WTC11 (cell line): Measurements from ENCODE around the gene ITGAL. TPM values are rescaled to one million over a fixed set of nuclear protein-coding genes. Genes with fewer than 3 reads are reported as not detected.

Experiments used
- ATF3 ChIP-seq: sonication (generic); formaldehyde crosslinking; conservative IDR thresholded peaks from 2 replicates; pipeline ENCODE4 v1.8.1; 2022; ENCODE audit warnings: mild to moderate bottlenecking, missing genetic modification reagents
- GTF2I ChIP-seq: fragments of 250-450 bp; sonication (Bioruptor Pico); conservative IDR thresholded peaks from 2 replicates; pipeline ENCODE4 v1.4.0; 2021; ENCODE audit warnings: mild to moderate bottlenecking
- HMGA2 ChIP-seq: fragments of 250-450 bp; sonication (Bioruptor Pico); IDR thresholded peaks from 2 replicates; pipeline ENCODE4 v1.4.0; 2021; ENCODE audit warnings: mild to moderate bottlenecking, moderate library complexity
- MXD4 ChIP-seq: fragments of 250-450 bp; sonication (Bioruptor Pico); IDR thresholded peaks from 2 replicates; pipeline ENCODE4 v1.8.0; 2021; ENCODE audit warnings: mild to moderate bottlenecking, moderate library complexity, borderline replicate concordance
- NR3C1 ChIP-seq: sonication (generic); formaldehyde crosslinking; conservative IDR thresholded peaks from 2 replicates; pipeline ENCODE4 v1.8.1; 2023; ENCODE audit warnings: low read depth, mild to moderate bottlenecking, missing genetic modification reagents
- PRRX2 ChIP-seq: fragments of 250-450 bp; sonication (Bioruptor Pico); IDR thresholded peaks from 2 replicates; pipeline ENCODE4 v1.8.0; 2021; ENCODE audit warnings: mild to moderate bottlenecking
- RORB ChIP-seq: fragments of 250-450 bp; sonication (Bioruptor Pico); IDR thresholded peaks from 2 replicates; pipeline ENCODE4 v1.9.0; 2021; ENCODE audit warnings: mild to moderate bottlenecking
- SP1 ChIP-seq: sonication (generic); formaldehyde crosslinking; conservative IDR thresholded peaks from 2 replicates; pipeline ENCODE4 v1.8.1; 2022; ENCODE audit warnings: missing genetic modification reagents
- ZNF138 ChIP-seq: sonication (generic); formaldehyde crosslinking; conservative IDR thresholded peaks from 2 replicates; pipeline ENCODE4 v1.8.1; 2022; ENCODE audit warnings: mild to moderate bottlenecking, moderate library complexity, missing genetic modification reagents
- ZNF263 ChIP-seq: sonication (generic); formaldehyde crosslinking; IDR thresholded peaks from 2 replicates; pipeline ENCODE4 v1.8.1; 2022; ENCODE audit warnings: low read depth, mild to moderate bottlenecking, moderate library complexity, missing genetic modification reagents
- ZNF423 ChIP-seq: fragments of 250-450 bp; sonication (Bioruptor Pico); IDR thresholded peaks from 2 replicates; pipeline ENCODE4 v2.1.2; 2022; ENCODE audit warnings: mild to moderate bottlenecking, moderate library complexity
- total RNA-seq: library from RNA; stranded (reverse); gene quantifications from 3 replicates; pipeline ENCODE4 v1.2.3, GENCODE V29; 2021
- TF ChIP-seq, protein P1 (sequence below): sonication (generic); formaldehyde crosslinking; IDR thresholded peaks from 2 replicates; pipeline ENCODE4 v1.8.0; 2022; ENCODE audit warnings: missing genetic modification reagents
- TF ChIP-seq, protein P2 (sequence below): fragments of 250-450 bp; sonication (Bioruptor Pico); IDR thresholded peaks from 2 replicates; pipeline ENCODE4 v1.9.0; 2021; ENCODE audit warnings: moderate library complexity, mild to moderate bottlenecking, inconsistent platforms, borderline replicate concordance
- TF ChIP-seq, protein P3 (sequence below): sonication (generic); formaldehyde crosslinking; IDR thresholded peaks from 2 replicates; pipeline ENCODE4 v1.8.1; 2023; ENCODE audit warnings: mild to moderate bottlenecking, missing genetic modification reagents, borderline replicate concordance
- TF ChIP-seq, protein P4 (sequence below): sonication (generic); formaldehyde crosslinking; IDR thresholded peaks from 2 replicates; pipeline ENCODE4 v1.8.1; 2022; ENCODE audit warnings: mild to moderate bottlenecking, missing genetic modification reagents, moderate library complexity, borderline replicate concordance
- TF ChIP-seq, protein P5 (sequence below): sonication (generic); formaldehyde crosslinking; IDR thresholded peaks from 2 replicates; pipeline ENCODE4 v1.8.0; 2022; ENCODE audit warnings: mild to moderate bottlenecking, missing genetic modification reagents
- TF ChIP-seq, protein P6 (sequence below): sonication (generic); formaldehyde crosslinking; IDR thresholded peaks from 2 replicates; pipeline ENCODE4 v1.8.0; 2023; ENCODE audit warnings: mild to moderate bottlenecking, missing genetic modification reagents
- TF ChIP-seq, protein P7 (sequence below): sonication (generic); formaldehyde crosslinking; IDR thresholded peaks from 2 replicates; pipeline ENCODE4 v1.8.1; 2023; ENCODE audit warnings: mild to moderate bottlenecking, missing genetic modification reagents, moderate library complexity
- TF ChIP-seq, protein P8 (sequence below): fragments of 250-450 bp; sonication (Bioruptor Pico); IDR thresholded peaks from 2 replicates; pipeline ENCODE4 v1.9.0; 2021; ENCODE audit warnings: mild to moderate bottlenecking

ITGAL gene
- total RNA-seq, 1 experiment from 2014 or later = 1.0 TPM

DNA sequence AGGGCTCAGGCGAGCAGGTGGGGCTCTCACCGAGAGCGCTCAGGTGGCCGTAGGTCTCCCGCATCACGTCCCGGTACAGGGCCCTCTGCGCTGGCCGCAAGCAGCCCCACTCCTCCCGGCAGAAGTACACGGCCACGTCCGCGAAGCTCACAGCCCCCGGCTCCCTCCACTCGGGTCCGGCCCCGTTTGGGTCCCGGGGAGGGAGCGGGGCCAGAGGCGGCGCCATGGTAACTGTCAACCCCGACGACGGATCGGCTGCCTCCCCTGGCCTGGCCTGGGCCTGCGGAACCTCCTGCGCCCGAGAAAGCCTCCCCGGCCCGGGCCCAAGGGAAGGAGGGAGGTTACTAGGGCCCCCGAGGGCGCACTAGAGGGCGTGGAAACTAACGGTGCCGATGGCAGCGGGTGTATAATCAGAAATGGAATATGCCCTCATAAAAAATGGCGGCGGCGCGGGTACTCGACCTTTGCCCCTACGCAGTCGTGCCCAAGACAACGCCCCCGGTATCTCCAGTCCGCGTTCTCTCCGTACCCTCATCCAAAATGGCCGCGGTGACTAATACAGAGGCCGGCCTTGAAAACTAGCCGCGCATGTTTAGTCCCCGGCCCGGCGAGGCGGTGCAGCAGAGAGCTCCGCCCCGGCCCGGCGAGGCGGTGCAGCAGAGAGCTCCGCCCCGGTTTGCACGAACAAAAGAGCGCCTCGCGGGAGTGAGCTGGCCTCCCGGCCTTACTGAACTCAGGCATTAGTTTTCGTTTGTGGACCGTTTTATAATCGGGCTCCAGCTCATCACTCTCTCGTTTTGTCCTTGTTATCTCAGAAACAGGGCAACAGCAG, 85.6 kb downstream of the ITGAL start, which contains the start of gene ZNF764 (continued):
- TF ChIP-seq HMGA2 (CRISPR knock-in tag) (no peak), RORB (CRISPR knock-in tag) (no peak), NR3C1 (0 out of 2 replicates have a peak, but pooled peaks have one; percentile 15), ZNF263 (CRISPR knock-in tag) (no peak), MXD4 (no peak), ZNF138 (CRISPR knock-in tag) (no peak), PRRX2 (CRISPR knock-in tag) (no peak), ZNF423 (CRISPR knock-in tag) (no peak), SP1 (CRISPR knock-in tag) (peak; percentile 80), GTF2I (CRISPR knock-in tag) (no peak), ATF3 (CRISPR knock-in tag) (no peak)
- TF ChIP-seq, protein P1, sequence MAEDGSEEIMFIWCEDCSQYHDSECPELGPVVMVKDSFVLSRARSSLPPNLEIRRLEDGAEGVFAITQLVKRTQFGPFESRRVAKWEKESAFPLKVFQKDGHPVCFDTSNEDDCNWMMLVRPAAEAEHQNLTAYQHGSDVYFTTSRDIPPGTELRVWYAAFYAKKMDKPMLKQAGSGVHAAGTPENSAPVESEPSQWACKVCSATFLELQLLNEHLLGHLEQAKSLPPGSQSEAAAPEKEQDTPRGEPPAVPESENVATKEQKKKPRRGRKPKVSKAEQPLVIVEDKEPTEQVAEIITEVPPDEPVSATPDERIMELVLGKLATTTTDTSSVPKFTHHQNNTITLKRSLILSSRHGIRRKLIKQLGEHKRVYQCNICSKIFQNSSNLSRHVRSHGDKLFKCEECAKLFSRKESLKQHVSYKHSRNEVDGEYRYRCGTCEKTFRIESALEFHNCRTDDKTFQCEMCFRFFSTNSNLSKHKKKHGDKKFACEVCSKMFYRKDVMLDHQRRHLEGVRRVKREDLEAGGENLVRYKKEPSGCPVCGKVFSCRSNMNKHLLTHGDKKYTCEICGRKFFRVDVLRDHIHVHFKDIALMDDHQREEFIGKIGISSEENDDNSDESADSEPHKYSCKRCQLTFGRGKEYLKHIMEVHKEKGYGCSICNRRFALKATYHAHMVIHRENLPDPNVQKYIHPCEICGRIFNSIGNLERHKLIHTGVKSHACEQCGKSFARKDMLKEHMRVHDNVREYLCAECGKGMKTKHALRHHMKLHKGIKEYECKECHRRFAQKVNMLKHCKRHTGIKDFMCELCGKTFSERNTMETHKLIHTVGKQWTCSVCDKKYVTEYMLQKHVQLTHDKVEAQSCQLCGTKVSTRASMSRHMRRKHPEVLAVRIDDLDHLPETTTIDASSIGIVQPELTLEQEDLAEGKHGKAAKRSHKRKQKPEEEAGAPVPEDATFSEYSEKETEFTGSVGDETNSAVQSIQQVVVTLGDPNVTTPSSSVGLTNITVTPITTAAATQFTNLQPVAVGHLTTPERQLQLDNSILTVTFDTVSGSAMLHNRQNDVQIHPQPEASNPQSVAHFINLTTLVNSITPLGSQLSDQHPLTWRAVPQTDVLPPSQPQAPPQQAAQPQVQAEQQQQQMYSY (CRISPR knock-in tag) = no peak
- TF ChIP-seq, protein P2, sequence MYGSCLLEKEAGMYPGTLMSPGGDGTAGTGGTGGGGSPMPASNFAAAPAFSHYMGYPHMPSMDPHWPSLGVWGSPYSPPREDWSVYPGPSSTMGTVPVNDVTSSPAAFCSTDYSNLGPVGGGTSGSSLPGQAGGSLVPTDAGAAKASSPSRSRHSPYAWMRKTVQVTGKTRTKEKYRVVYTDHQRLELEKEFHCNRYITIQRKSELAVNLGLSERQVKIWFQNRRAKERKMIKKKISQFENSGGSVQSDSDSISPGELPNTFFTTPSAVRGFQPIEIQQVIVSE = no peak
- TF ChIP-seq, protein P3, sequence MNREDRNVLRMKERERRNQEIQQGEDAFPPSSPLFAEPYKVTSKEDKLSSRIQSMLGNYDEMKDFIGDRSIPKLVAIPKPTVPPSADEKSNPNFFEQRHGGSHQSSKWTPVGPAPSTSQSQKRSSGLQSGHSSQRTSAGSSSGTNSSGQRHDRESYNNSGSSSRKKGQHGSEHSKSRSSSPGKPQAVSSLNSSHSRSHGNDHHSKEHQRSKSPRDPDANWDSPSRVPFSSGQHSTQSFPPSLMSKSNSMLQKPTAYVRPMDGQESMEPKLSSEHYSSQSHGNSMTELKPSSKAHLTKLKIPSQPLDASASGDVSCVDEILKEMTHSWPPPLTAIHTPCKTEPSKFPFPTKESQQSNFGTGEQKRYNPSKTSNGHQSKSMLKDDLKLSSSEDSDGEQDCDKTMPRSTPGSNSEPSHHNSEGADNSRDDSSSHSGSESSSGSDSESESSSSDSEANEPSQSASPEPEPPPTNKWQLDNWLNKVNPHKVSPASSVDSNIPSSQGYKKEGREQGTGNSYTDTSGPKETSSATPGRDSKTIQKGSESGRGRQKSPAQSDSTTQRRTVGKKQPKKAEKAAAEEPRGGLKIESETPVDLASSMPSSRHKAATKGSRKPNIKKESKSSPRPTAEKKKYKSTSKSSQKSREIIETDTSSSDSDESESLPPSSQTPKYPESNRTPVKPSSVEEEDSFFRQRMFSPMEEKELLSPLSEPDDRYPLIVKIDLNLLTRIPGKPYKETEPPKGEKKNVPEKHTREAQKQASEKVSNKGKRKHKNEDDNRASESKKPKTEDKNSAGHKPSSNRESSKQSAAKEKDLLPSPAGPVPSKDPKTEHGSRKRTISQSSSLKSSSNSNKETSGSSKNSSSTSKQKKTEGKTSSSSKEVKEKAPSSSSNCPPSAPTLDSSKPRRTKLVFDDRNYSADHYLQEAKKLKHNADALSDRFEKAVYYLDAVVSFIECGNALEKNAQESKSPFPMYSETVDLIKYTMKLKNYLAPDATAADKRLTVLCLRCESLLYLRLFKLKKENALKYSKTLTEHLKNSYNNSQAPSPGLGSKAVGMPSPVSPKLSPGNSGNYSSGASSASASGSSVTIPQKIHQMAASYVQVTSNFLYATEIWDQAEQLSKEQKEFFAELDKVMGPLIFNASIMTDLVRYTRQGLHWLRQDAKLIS = no peak
- TF ChIP-seq, protein P4, sequence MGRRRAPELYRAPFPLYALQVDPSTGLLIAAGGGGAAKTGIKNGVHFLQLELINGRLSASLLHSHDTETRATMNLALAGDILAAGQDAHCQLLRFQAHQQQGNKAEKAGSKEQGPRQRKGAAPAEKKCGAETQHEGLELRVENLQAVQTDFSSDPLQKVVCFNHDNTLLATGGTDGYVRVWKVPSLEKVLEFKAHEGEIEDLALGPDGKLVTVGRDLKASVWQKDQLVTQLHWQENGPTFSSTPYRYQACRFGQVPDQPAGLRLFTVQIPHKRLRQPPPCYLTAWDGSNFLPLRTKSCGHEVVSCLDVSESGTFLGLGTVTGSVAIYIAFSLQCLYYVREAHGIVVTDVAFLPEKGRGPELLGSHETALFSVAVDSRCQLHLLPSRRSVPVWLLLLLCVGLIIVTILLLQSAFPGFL (CRISPR knock-in tag) = no peak
- TF ChIP-seq, protein P5, sequence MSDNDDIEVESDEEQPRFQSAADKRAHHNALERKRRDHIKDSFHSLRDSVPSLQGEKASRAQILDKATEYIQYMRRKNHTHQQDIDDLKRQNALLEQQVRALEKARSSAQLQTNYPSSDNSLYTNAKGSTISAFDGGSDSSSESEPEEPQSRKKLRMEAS (CRISPR knock-in tag) = peak; percentile 70
- TF ChIP-seq, protein P6, sequence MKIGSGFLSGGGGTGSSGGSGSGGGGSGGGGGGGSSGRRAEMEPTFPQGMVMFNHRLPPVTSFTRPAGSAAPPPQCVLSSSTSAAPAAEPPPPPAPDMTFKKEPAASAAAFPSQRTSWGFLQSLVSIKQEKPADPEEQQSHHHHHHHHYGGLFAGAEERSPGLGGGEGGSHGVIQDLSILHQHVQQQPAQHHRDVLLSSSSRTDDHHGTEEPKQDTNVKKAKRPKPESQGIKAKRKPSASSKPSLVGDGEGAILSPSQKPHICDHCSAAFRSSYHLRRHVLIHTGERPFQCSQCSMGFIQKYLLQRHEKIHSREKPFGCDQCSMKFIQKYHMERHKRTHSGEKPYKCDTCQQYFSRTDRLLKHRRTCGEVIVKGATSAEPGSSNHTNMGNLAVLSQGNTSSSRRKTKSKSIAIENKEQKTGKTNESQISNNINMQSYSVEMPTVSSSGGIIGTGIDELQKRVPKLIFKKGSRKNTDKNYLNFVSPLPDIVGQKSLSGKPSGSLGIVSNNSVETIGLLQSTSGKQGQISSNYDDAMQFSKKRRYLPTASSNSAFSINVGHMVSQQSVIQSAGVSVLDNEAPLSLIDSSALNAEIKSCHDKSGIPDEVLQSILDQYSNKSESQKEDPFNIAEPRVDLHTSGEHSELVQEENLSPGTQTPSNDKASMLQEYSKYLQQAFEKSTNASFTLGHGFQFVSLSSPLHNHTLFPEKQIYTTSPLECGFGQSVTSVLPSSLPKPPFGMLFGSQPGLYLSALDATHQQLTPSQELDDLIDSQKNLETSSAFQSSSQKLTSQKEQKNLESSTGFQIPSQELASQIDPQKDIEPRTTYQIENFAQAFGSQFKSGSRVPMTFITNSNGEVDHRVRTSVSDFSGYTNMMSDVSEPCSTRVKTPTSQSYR (CRISPR knock-in tag) = peak; percentile 33; the same call in 1 of the 2 replicates
- TF ChIP-seq, protein P7, sequence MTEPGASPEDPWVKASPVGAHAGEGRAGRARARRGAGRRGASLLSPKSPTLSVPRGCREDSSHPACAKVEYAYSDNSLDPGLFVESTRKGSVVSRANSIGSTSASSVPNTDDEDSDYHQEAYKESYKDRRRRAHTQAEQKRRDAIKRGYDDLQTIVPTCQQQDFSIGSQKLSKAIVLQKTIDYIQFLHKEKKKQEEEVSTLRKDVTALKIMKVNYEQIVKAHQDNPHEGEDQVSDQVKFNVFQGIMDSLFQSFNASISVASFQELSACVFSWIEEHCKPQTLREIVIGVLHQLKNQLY (CRISPR knock-in tag) = no peak
- TF ChIP-seq, protein P8, sequence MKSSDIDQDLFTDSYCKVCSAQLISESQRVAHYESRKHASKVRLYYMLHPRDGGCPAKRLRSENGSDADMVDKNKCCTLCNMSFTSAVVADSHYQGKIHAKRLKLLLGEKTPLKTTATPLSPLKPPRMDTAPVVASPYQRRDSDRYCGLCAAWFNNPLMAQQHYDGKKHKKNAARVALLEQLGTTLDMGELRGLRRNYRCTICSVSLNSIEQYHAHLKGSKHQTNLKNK (CRISPR knock-in tag) = no peak
